HG02588 (cell line): ENCODE results near the gene HLTF.

ENCODE experiments used
- ATAC-seq: cut with Tn5 transposase; IDR thresholded peaks from one replicate; pipeline ENCODE4 v1.9.1; 2021; ENCODE audit warnings: mild to moderate bottlenecking, moderate library complexity; ENCODE audit not compliant: unreplicated experiment

Gene HLTF

GRCh38 chr3:149090461-149090860 lies 4.1 kb upstream of the HLTF start:
- no peak for ATAC-seq

GRCh38 chr3:149089395-149089794 lies 3.1 kb upstream of the HLTF start:
- ATAC-seq = no peak

GRCh38 chr3:149087208-149087607 lies 875 bp upstream of the HLTF start:
- no peak for ATAC-seq

- ATAC-seq = peak; percentile 20
Measured at GRCh38 chr3:149085828-149086231, 503 bp downstream of the HLTF start.

- no peak for ATAC-seq
Measured at GRCh38 chr3:149081772-149082171, 4.6 kb downstream of the HLTF start.

GRCh38 chr3:149080699-149081091 lies 5.6 kb downstream of the HLTF start:
- no peak for ATAC-seq

GRCh38 chr3:149080011-149080698 lies 6.2 kb downstream of the HLTF start:
- ATAC-seq = no peak

- no peak for ATAC-seq
Measured at GRCh38 chr3:149077628-149078027, 8.7 kb downstream of the HLTF start.

GRCh38 chr3:149067883-149068282 lies 18.4 kb downstream of the HLTF start:
- no peak for ATAC-seq

GRCh38 chr3:149061776-149062175 lies 24.6 kb downstream of the HLTF start:
- no peak for ATAC-seq

- peak; percentile 66 for ATAC-seq
Measured at GRCh38 chr3:149058602-149059001, 27.7 kb downstream of the HLTF start.

- ATAC-seq = no peak
Measured at GRCh38 chr3:149058198-149058597, 28.1 kb downstream of the HLTF start.

- ATAC-seq = no peak
Measured at GRCh38 chr3:149055575-149055974, 30.8 kb downstream of the HLTF start.

GRCh38 chr3:149044339-149045083 lies 41.8 kb downstream of the HLTF start:
- ATAC-seq = no peak

- peak; percentile 82 for ATAC-seq
Measured at GRCh38 chr3:149042789-149043386, 43.4 kb downstream of the HLTF start.

GRCh38 chr3:149038322-149038721 lies 48.0 kb downstream of the HLTF start:
- no peak for ATAC-seq

GRCh38 chr3:149037684-149038083 lies 48.6 kb downstream of the HLTF start:
- no peak for ATAC-seq

GRCh38 chr3:149031096-149031495 lies 55.2 kb downstream of the HLTF start:
- ATAC-seq = no peak

- ATAC-seq = no peak
Measured at GRCh38 chr3:149026718-149027117, 59.6 kb downstream of the HLTF start.

GRCh38 chr3:149023951-149024350 lies 62.4 kb downstream of the HLTF start:
- no peak for ATAC-seq

GRCh38 chr3:149021830-149022229 lies 64.5 kb downstream of the HLTF start:
- no peak for ATAC-seq

GRCh38 chr3:149020839-149021252 lies 65.5 kb downstream of the HLTF start:
- no peak for ATAC-seq
